Heart left ventricle (tissue), 13 donors: ENCODE results near the gene G6PC3.

ENCODE experiments used
- POLR2A ChIP-seq, 2 donors: fragments of 450-650 bp; IDR thresholded peaks; one replicate each; pipeline ENCODE4 v1.6.1; 2017; ENCODE audit warnings: antibody characterized with exemption in 2 of 2, mild to moderate bottlenecking in 2 of 2, moderate library complexity in 2 of 2
- TF ChIP-seq, protein P1 (sequence below), 12 donors: fragments of 200-600 bp; sonication (generic) in 4 of 12; IDR thresholded peaks; one replicate each; pipeline versions ENCODE4 v1.5.0 to v1.8.0; 2018 to 2022; ENCODE audit warnings: antibody characterized with exemption in 12 of 12, mild to moderate bottlenecking in 5 of 12
- donor health status: ischemic (EF 13 %, LVEDD 7.1; RV severe dilation, severe dysfunction).
- donor health status: DM: no; HTN: yes; CAD: no.
- donor health status: DM: no; HTN: no; CAD: no.
- donor health status: ischemic (EF 25% LVEDD 6.9; RV normal size, moderate dysfunction).
- donor health status: ischemic (EF 25% LVEDD 5.7; RV mildly dilated, moderate dysfunction).
- donor health status: ischemic (EF 35%, LVEDD 5.7; RV mildly dilated, moderate dysfunction).
- donor health status: nonischemic (EF 11% LVEDD 7.7; RV severe dilation, severe dysfunction).
- donor health status: DM: yes; HTN: yes; CAD: no.
- donor health status: PGD.
- donor health status: ischemic (EF 29% LVEDD 5.4; RV normal size, mild dysfunction).
- donor health status: nonischemic (EF 23%, LVEDD 6.1; RV moderate dilation, normal function).

DNA sequence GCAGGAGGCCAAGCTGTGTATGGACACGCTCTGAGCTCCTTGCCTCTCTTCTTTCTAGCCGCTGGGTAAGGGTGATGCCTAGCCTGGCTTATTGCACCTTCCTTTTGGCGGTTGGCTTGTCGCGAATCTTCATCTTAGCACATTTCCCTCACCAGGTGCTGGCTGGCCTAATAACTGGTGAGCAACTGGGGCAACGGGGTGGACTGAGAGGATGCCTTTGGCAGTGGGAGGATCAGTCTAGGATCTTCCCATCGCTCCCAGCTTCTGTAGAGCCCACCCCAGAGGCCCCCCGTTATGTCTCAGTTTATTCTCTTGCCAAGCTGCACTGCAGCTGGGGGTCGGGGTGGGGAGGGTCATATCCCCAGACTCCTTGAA, 4.4 kb downstream of the G6PC3 start:
- TF ChIP-seq, protein P1, sequence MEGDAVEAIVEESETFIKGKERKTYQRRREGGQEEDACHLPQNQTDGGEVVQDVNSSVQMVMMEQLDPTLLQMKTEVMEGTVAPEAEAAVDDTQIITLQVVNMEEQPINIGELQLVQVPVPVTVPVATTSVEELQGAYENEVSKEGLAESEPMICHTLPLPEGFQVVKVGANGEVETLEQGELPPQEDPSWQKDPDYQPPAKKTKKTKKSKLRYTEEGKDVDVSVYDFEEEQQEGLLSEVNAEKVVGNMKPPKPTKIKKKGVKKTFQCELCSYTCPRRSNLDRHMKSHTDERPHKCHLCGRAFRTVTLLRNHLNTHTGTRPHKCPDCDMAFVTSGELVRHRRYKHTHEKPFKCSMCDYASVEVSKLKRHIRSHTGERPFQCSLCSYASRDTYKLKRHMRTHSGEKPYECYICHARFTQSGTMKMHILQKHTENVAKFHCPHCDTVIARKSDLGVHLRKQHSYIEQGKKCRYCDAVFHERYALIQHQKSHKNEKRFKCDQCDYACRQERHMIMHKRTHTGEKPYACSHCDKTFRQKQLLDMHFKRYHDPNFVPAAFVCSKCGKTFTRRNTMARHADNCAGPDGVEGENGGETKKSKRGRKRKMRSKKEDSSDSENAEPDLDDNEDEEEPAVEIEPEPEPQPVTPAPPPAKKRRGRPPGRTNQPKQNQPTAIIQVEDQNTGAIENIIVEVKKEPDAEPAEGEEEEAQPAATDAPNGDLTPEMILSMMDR (IDR thresholded peaks at IDR 0.05), result no peak
- no peak for TF ChIP-seq POLR2A (IDR thresholded peaks at IDR 0.05)
